C1 segment of cervical spinal cord (tissue), 14 donors: Measurements from ENCODE around the gene AKIRIN1.
"Not testable (repeated sequence)": the region's sequence is repeated elsewhere in the genome, so short reads cannot be mapped to it uniquely, and the experiment has no call there.

Experiments used
- DNase-seq, 14 donors: peaks; one replicate each; lab custom pipeline; 2025; lab: John Stamatoyannopoulos, UW

AKIRIN1 gene

GRCh38 chr1:38994196-38994595 lies 3.1 kb downstream of the AKIRIN1 start:
- DNase-seq, result no peak

GRCh38 chr1:38997034-38997900 lies 6.2 kb downstream of the AKIRIN1 start:
- no peak for DNase-seq

- no peak for DNase-seq
These were observed 6.8 kb downstream of the AKIRIN1 start for GRCh38 chr1:38997901-38998190.

GRCh38 chr1:39001516-39002421 lies 10.7 kb downstream of the AKIRIN1 start:
- no peak for DNase-seq

GRCh38 chr1:39003281-39003680 lies 12.2 kb downstream of the AKIRIN1 start:
- no peak for DNase-seq

GRCh38 chr1:39003794-39004193 lies 12.7 kb downstream of the AKIRIN1 start:
- no peak for DNase-seq

- no peak for DNase-seq
These were observed 15.2 kb downstream of the AKIRIN1 start for GRCh38 chr1:39006287-39006686.

GRCh38 chr1:39006726-39007645 lies 15.9 kb downstream of the AKIRIN1 start:
- no peak for DNase-seq

- not testable (repeated sequence) for DNase-seq
These were observed 23.9 kb downstream of the AKIRIN1 start for GRCh38 chr1:39014956-39015355.

GRCh38 chr1:39016604-39017171 lies 25.6 kb downstream of the AKIRIN1 start:
- DNase-seq, result no peak

GRCh38 chr1:39017266-39017665 lies 26.2 kb downstream of the AKIRIN1 start:
- DNase-seq, result no peak

- DNase-seq, result not testable (repeated sequence)
These were observed 29.4 kb downstream of the AKIRIN1 start for GRCh38 chr1:39020494-39020893.

GRCh38 chr1:39021426-39021825 lies 30.4 kb downstream of the AKIRIN1 start:
- DNase-seq, result no peak

GRCh38 chr1:39023140-39023539 lies 32.1 kb downstream of the AKIRIN1 start:
- no peak for DNase-seq

GRCh38 chr1:39026051-39026865 lies 35.2 kb downstream of the AKIRIN1 start, which contains the start of gene NDUFS5:
NDUFS5 (plus strand) TSS chr1:39026350; CDS start chr1:39028725, 2,375 bp downstream.
- peak; percentile 3 to 91 (median 78) for DNase-seq

- peak in 1 of 14 donors; percentile 52 for DNase-seq
These were observed 35.9 kb downstream of the AKIRIN1 start for GRCh38 chr1:39026866-39027507.

- no peak for DNase-seq
These were observed 43.1 kb downstream of the AKIRIN1 start for GRCh38 chr1:39034114-39034654.

- DNase-seq, result no peak
These were observed 45.6 kb downstream of the AKIRIN1 start for GRCh38 chr1:39036678-39037077.

- DNase-seq, result no peak
These were observed 52.4 kb downstream of the AKIRIN1 start for GRCh38 chr1:39043513-39043912.
